ENCODE results near the gene HYDIN. TPM values are rescaled to one million over a fixed set of nuclear protein-coding genes. Genes with fewer than 3 reads are reported as not detected.
A peak's percentile ranks its signal among the peaks of the same experiment; 100 is the strongest.
"Not testable (repeated sequence)": the region's sequence is repeated elsewhere in the genome, so short reads cannot be mapped to it uniquely, and the experiment has no call there.

Gene HYDIN
- total and polyA plus RNA-seq, 2 experiments from 2014 or later = 0.04 to 0.67 TPM

GRCh38 chr16:71019067-71019682, 211.3 kb downstream of the HYDIN start:
- H3K4me2 ChIP-seq; H3K4me1 ChIP-seq (ENCODE audit: insufficient read depth); H2AFZ ChIP-seq; H3K27ac ChIP-seq; H3K4me3 ChIP-seq; H3K9me3 ChIP-seq (ENCODE audit: low read depth); H3K9me2 ChIP-seq (replicated peaks; ENCODE audit: insufficient read depth); H3K36me3 ChIP-seq (replicated peaks; ENCODE audit: insufficient read depth, low read depth); DNase-seq (ENCODE audit: low spot score); H3K27me3 ChIP-seq; H3K79me2 ChIP-seq; H4K20me1 ChIP-seq (ENCODE audit: insufficient read depth, poor library complexity, severe bottlenecking): not testable (repeated sequence)
- 70% methylated on average over 6 of the region's 6 CpGs for WGBS (ENCODE audit: low lambda C conversion rate, missing lambda C conversion rate)

DNA sequence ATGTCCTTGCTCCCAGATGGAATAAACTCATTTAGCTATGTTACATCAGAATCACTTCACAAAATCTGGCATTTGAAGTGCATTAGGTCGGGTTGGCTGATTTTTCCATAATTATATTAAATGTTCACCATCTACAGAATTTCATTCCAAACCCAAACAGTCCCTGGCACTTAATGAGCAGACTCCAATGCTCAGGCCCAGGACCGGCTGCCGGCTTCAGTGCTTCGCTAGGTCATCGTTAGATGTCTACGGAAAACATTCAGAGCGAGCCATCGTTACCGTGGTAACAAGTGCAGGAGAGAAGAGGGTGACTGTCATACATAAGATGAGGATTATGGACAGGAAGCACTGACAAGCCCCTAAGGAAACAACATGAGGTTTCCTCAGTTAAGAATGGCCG, 215.1 kb downstream of the HYDIN start:
- 95% methylated on average over 9 of the region's 10 CpGs for WGBS (ENCODE audit: low lambda C conversion rate, missing lambda C conversion rate)
- H2AFZ ChIP-seq, H3K4me3 ChIP-seq: not testable (repeated sequence)

DNA sequence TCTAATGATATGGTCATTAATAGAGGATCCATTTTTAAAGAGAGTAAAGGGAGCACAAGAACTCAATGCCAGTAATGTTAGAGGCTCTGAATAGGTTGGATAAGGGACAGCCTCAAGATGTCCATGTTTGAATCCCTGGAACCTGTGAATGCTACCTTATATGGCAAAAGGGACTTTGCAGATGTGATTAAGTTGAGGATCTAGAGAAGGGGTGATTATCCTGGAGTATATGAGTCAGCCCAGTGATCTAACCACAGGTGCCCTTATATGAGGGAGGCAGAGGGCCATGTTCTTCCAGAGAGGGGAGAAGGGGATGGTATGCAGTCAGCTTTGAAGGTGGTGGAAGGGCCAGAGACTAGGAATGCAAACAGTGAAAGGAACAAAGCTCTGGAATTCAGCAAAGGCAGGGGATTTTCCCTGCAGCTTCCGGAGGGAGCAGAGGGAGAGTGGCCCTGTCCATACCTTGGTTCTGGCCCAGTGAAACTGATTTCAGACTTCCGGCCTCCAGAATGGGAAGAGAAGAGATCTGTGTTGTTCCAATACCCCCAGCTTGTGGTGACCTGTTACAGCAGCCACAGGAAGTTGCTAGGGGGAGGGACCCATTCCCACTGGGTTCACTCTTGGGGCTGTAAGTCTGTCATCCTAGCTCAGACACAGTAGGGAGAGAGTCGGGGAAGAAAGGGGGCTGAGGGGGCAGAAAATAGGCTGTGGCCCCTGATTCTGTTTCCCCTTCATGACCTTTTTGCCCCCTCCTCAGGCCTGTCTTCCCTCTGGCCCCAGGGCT, 220.9 kb downstream of the HYDIN start:
- not testable (repeated sequence) for H3K27me3 ChIP-seq; H3K9me2 ChIP-seq (replicated peaks; ENCODE audit: insufficient read depth); H2AFZ ChIP-seq; H3K36me3 ChIP-seq (replicated peaks; ENCODE audit: insufficient read depth, low read depth); H3K4me2 ChIP-seq; H3K4me3 ChIP-seq; DNase-seq (ENCODE audit: low spot score); H3K4me1 ChIP-seq (ENCODE audit: insufficient read depth); H3K9me3 ChIP-seq (ENCODE audit: low read depth); H3K79me2 ChIP-seq; H3K27ac ChIP-seq; H4K20me1 ChIP-seq (ENCODE audit: insufficient read depth, poor library complexity, severe bottlenecking)
- WGBS (ENCODE audit: low lambda C conversion rate, missing lambda C conversion rate) = no CpG with 5 or more reads among the region's 3 CpGs

More for the DNA sequence above, 215.1 kb downstream of the HYDIN start:
- not testable (repeated sequence) for H3K27me3 ChIP-seq; DNase-seq (ENCODE audit: low spot score); H3K36me3 ChIP-seq (replicated peaks; ENCODE audit: insufficient read depth, low read depth); H4K20me1 ChIP-seq (ENCODE audit: insufficient read depth, poor library complexity, severe bottlenecking); H3K27ac ChIP-seq; H3K79me2 ChIP-seq; H3K4me1 ChIP-seq (ENCODE audit: insufficient read depth); H3K4me2 ChIP-seq; H3K9me2 ChIP-seq (replicated peaks; ENCODE audit: insufficient read depth); H3K9me3 ChIP-seq (ENCODE audit: low read depth)

DNA sequence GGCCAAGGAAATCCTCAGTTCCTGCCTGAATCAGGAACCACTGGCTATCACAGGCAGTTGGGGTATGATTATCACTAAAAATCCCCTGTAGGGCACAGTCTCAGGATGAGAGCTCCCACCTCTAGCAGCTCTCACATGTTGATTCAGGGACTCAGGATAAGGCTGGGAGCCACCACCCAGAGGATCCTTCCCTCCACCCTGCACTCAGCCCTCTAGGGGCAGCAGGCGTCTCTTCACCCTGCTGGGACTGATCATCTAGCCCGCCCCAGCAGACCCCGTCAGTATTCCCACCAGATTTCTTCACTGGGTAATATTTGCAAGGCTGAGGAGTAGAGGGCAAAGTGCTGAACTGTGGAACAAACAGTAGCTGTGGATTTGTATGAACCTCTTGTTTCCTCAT, 224.0 kb downstream of the HYDIN start:
- 27% methylated on average over 3 of the region's 3 CpGs for WGBS (ENCODE audit: low lambda C conversion rate, missing lambda C conversion rate)
- not testable (repeated sequence) for H3K4me1 ChIP-seq (ENCODE audit: insufficient read depth); H3K79me2 ChIP-seq; H3K27ac ChIP-seq; DNase-seq (ENCODE audit: low spot score); H3K4me3 ChIP-seq; H4K20me1 ChIP-seq (ENCODE audit: insufficient read depth, poor library complexity, severe bottlenecking); H3K9me3 ChIP-seq (ENCODE audit: low read depth); H3K9me2 ChIP-seq (replicated peaks; ENCODE audit: insufficient read depth); H3K36me3 ChIP-seq (replicated peaks; ENCODE audit: insufficient read depth, low read depth); H2AFZ ChIP-seq; H3K27me3 ChIP-seq; H3K4me2 ChIP-seq

DNA sequence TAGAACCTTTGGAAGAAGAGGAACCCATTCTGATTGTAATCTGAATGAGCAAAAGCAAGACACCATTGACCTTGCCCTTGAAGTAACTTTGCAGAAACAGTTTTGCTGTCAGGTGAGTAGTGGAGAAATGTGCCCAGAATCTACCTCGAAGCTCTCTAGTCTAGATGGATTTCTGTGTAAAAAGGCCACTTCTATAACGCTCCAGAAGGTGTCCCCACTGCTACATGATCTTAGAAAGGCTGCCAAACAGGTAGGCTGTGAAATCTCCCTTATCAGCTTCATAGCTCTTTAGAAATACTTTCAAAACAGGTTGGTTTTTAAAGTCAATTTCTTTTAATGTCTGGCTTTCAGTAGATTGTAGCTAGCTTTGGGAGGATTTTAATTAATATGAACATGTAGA, 230.8 kb downstream of the HYDIN start:
- H2AFZ ChIP-seq; H3K9me3 ChIP-seq (ENCODE audit: low read depth); H3K27me3 ChIP-seq; H3K9me2 ChIP-seq (replicated peaks; ENCODE audit: insufficient read depth); H3K4me3 ChIP-seq; H4K20me1 ChIP-seq (ENCODE audit: insufficient read depth, poor library complexity, severe bottlenecking); H3K4me1 ChIP-seq (ENCODE audit: insufficient read depth); H3K36me3 ChIP-seq (replicated peaks; ENCODE audit: insufficient read depth, low read depth); H3K27ac ChIP-seq; H3K4me2 ChIP-seq; H3K79me2 ChIP-seq: not testable (repeated sequence)
- peak; percentile 47 for TF ChIP-seq CTCF (IDR thresholded peaks at IDR 0.05; ENCODE audit: poor library complexity)
- peak; percentile 42 for DNase-seq (ENCODE audit: low spot score)
- 15% methylated on average over 2 of the region's 2 CpGs for WGBS (ENCODE audit: low lambda C conversion rate, missing lambda C conversion rate)

DNA sequence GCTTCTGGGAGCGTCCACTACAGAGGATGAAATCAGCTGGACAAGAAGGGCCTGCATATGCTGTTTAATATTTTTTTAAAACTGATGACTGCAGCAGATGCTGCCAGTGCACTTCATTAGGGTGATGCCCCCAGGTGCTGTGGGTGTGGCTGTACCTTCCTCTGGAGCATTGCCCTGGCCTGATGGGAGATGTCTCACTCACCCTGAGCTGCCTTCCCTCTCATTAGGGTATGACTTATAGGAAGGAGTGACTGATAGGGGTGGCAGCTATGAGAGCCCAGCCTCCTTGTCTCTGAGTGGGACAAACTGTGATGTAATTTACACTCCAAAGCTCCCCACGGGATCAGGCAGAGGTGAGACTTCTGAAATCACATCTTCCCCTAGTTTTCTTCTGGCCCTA, 234.7 kb downstream of the HYDIN start:
- 88% methylated on average over 1 of the region's 2 CpGs for WGBS (ENCODE audit: low lambda C conversion rate, missing lambda C conversion rate)
- H3K27ac ChIP-seq, H3K4me3 ChIP-seq: not testable (repeated sequence)

DNA sequence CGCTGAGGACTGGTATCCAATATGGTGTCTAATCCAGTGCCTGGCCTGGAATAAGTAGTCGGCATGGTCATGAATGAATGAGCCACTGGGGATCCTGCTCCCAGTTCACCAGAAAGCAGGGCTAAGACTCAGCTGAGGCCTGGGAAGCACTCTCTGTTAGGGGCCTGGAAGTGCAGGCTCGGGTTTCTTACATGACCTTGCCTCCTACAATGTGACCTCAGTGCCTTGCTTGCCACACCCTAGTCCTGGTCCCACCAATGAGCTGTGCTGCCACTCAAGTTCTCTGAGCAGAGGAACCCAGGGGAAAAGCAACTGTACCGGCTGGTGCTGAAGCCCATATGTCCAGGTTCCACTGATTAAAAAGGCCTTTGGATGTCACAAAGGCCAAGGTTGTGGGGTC, 238.0 kb downstream of the HYDIN start:
- not testable (repeated sequence) for H3K36me3 ChIP-seq (replicated peaks; ENCODE audit: insufficient read depth, low read depth); H4K20me1 ChIP-seq (ENCODE audit: insufficient read depth, poor library complexity, severe bottlenecking)
- WGBS (ENCODE audit: low lambda C conversion rate, missing lambda C conversion rate) = 78% methylated on average over 4 of the region's 4 CpGs

More for the DNA sequence above, 234.7 kb downstream of the HYDIN start:
- H2AFZ ChIP-seq; H4K20me1 ChIP-seq (ENCODE audit: insufficient read depth, poor library complexity, severe bottlenecking); H3K36me3 ChIP-seq (replicated peaks; ENCODE audit: insufficient read depth, low read depth); H3K9me3 ChIP-seq (ENCODE audit: low read depth); DNase-seq (ENCODE audit: low spot score); H3K4me1 ChIP-seq (ENCODE audit: insufficient read depth); H3K9me2 ChIP-seq (replicated peaks; ENCODE audit: insufficient read depth); H3K27me3 ChIP-seq; H3K79me2 ChIP-seq; H3K4me2 ChIP-seq: not testable (repeated sequence)

GRCh38 chr16:70987019-70987715, 243.4 kb downstream of the HYDIN start:
- not testable (repeated sequence) for H3K36me3 ChIP-seq (replicated peaks; ENCODE audit: insufficient read depth, low read depth); H3K9me3 ChIP-seq (ENCODE audit: low read depth); H4K20me1 ChIP-seq (ENCODE audit: insufficient read depth, poor library complexity, severe bottlenecking); H3K79me2 ChIP-seq; H2AFZ ChIP-seq; H3K27ac ChIP-seq; DNase-seq (ENCODE audit: low spot score); H3K27me3 ChIP-seq; H3K4me2 ChIP-seq; H3K9me2 ChIP-seq (replicated peaks; ENCODE audit: insufficient read depth); H3K4me3 ChIP-seq; H3K4me1 ChIP-seq (ENCODE audit: insufficient read depth)
- 91% methylated on average over 5 of the region's 9 CpGs for WGBS (ENCODE audit: low lambda C conversion rate, missing lambda C conversion rate)

More for the DNA sequence above, 238.0 kb downstream of the HYDIN start:
- not testable (repeated sequence) for H3K4me2 ChIP-seq; H3K9me2 ChIP-seq (replicated peaks; ENCODE audit: insufficient read depth); H3K27ac ChIP-seq; H3K4me3 ChIP-seq; H3K4me1 ChIP-seq (ENCODE audit: insufficient read depth); H3K9me3 ChIP-seq (ENCODE audit: low read depth); H3K79me2 ChIP-seq; DNase-seq (ENCODE audit: low spot score); H3K27me3 ChIP-seq; H2AFZ ChIP-seq
